Measurements from ENCODE around the gene MTA1. TPM values are rescaled to one million over a fixed set of nuclear protein-coding genes. Genes with fewer than 3 reads are reported as not detected.

The MTA1 gene
- total RNA-seq, 3 donors from 2014 or later (not counting 1 experiment from before 2014, with no cell fraction given), result 104 to 125 (median 112) TPM

- no peak overlapping the region for H3K4me3 ChIP-seq (ENCODE audit: low read length)
- Mint-ChIP-seq H3K4me3 (no peak overlapping the region), H3K27me3 (ENCODE audit: low read depth in 2 of 2) (no peaks in the 10 kb centered on the region), H3K9me3 (no peaks in the 10 kb centered on the region), H3K36me3 (no peaks in the 10 kb centered on the region), H3K4me1 (peaks cover 0 to 4% of the 10 kb centered on the region in 2 donors), H3K27ac (no peak overlapping the region)
- H3K9me3 ChIP-seq (ENCODE audit: control insufficient read depth, insufficient read depth, low read length), result no peaks in the 10 kb centered on the region
- no peak for ATAC-seq
- WGBS (ENCODE audit: insufficient coverage), result 95% methylated on average over 23 of the region's 23 CpGs
- peaks cover 6% of the 10 kb centered on the region for H3K36me3 ChIP-seq (ENCODE audit: control insufficient read depth, insufficient read depth, low read length)
- H3K27ac ChIP-seq (ENCODE audit: low read length), result no peak overlapping the region
- H3K27me3 ChIP-seq (ENCODE audit: control insufficient read depth, insufficient read depth, low read length), result no peaks in the 10 kb centered on the region
- intact Hi-C loops (cut with micrococcal nuclease), result no loop called here
- TF ChIP-seq CTCF (IDR thresholded peaks at IDR 0.05), result no peak
- peaks cover 15% of the 10 kb centered on the region for H3K4me1 ChIP-seq (ENCODE audit: control insufficient read depth, insufficient read depth, low read length)
- DNase-seq, result no peak
Observed at GRCh38 chr14:105384041-105384557, 35.5 kb upstream of the MTA1 start.

- H3K4me1 ChIP-seq (ENCODE audit: control insufficient read depth, insufficient read depth, low read length), result peaks cover 22% of the 10 kb centered on the region
- Mint-ChIP-seq H3K4me3 (no peak overlapping the region), H3K9me3 (no peaks in the 10 kb centered on the region), H3K36me3 (no peaks in the 10 kb centered on the region), H3K27me3 (ENCODE audit: low read depth in 2 of 2) (no peaks in the 10 kb centered on the region), H3K27ac (no peak overlapping the region), H3K4me1 (peaks cover 0 to 4% of the 10 kb centered on the region in 2 donors)
- no peaks in the 10 kb centered on the region for H3K9me3 ChIP-seq (ENCODE audit: control insufficient read depth, insufficient read depth, low read length)
- ATAC-seq, result no peak
- no peak overlapping the region for H3K4me3 ChIP-seq (ENCODE audit: low read length)
- no peak overlapping the region for H3K27ac ChIP-seq (ENCODE audit: low read length)
- no peaks in the 10 kb centered on the region for H3K27me3 ChIP-seq (ENCODE audit: control insufficient read depth, insufficient read depth, low read length)
- 96% methylated on average over 29 of the region's 29 CpGs for WGBS (ENCODE audit: insufficient coverage)
- peaks cover 6% of the 10 kb centered on the region for H3K36me3 ChIP-seq (ENCODE audit: control insufficient read depth, insufficient read depth, low read length)
- intact Hi-C loops (cut with micrococcal nuclease), result no loop called here
- no peak for DNase-seq
- TF ChIP-seq CTCF (IDR thresholded peaks at IDR 0.05), result no peak
Observed at GRCh38 chr14:105384605-105385321, 34.9 kb upstream of the MTA1 start.

GRCh38 chr14:105385322-105385637 is 34.3 kb upstream of the MTA1 start:
- Mint-ChIP-seq H3K9me3 (no peaks in the 10 kb centered on the region), H3K4me3 (no peak overlapping the region)

More at GRCh38 chr14:105385322-105385637, 34.3 kb upstream of the MTA1 start:
- H3K36me3 ChIP-seq (ENCODE audit: control insufficient read depth, insufficient read depth, low read length), result peaks cover 3% of the 10 kb centered on the region
- WGBS (ENCODE audit: insufficient coverage), result 97% methylated on average over 19 of the region's 19 CpGs
- H3K4me1 ChIP-seq (ENCODE audit: control insufficient read depth, insufficient read depth, low read length), result peaks cover 27% of the 10 kb centered on the region
- TF ChIP-seq CTCF (IDR thresholded peaks at IDR 0.05), result no peak
- DNase-seq, result no peak
- no peaks in the 10 kb centered on the region for H3K9me3 ChIP-seq (ENCODE audit: control insufficient read depth, insufficient read depth, low read length)
- peaks cover 4 to 9% of the 10 kb centered on the region in 2 donors for H3K4me1 Mint-ChIP-seq
- no peak overlapping the region for H3K4me3 ChIP-seq (ENCODE audit: low read length)
- H3K27ac Mint-ChIP-seq, result no peak overlapping the region
- H3K36me3 Mint-ChIP-seq, result no peaks in the 10 kb centered on the region
- no peak overlapping the region for H3K27ac ChIP-seq (ENCODE audit: low read length)
- intact Hi-C loops (cut with micrococcal nuclease), result no loop called here
- no peaks in the 10 kb centered on the region for H3K27me3 ChIP-seq (ENCODE audit: control insufficient read depth, insufficient read depth, low read length)
- ATAC-seq, result no peak
- H3K27me3 Mint-ChIP-seq (ENCODE audit: low read depth in 2 of 2), result no peaks in the 10 kb centered on the region

Measured in natural killer cell (primary cell).